SK-N-SH (cell line): ENCODE results near the gene MYOG. TPM values are rescaled to one million over a fixed set of nuclear protein-coding genes. Genes with fewer than 3 reads are reported as not detected.

Experiments used
- CTCF ChIA-PET: fragments of 300-600, 350-600 bp; formaldehyde crosslinking; extraction: SDS; loops from one replicate; lab custom pipeline; 2021; lab: Yijun Ruan, JAX
- POLR2A ChIA-PET: fragments of 350-600 bp; sonication (Branson Sonifier 250); formaldehyde crosslinking; extraction: SDS; loops from one replicate; lab custom pipeline; 2020; ENCODE audit warnings: antibody characterized with exemption, inconsistent platforms; lab: Yijun Ruan, JAX
- DNase-seq: peaks from one replicate; pipeline ENCODE4 v3.0.0; 2012
- H2AFZ ChIP-seq: fragments of 200-600 bp; sonication (generic); 2 replicates; pipeline ENCODE4 v1.8.1; 2016; ENCODE audit warnings: antibody characterized with exemption, mild to moderate bottlenecking, low read depth
- H3F3A ChIP-seq: fragments of 200-600 bp; sonication (generic); replicated peaks from 2 replicates; pipeline ENCODE3; 2016; ENCODE audit warnings: antibody characterized with exemption, mild to moderate bottlenecking; ENCODE audit not compliant: insufficient read depth
- H3K27ac ChIP-seq, 2 experiments: fragments of 200-500 bp in 1 of 2; fragments of 200-600 bp in 1 of 2; sonication (Bioruptor generic) in 1 of 2; sonication (generic), shearing (Covaris generic) in 1 of 2; 2 replicates each; pipeline versions ENCODE4 v1.5.1 to v1.6.1; 2014 to 2016; ENCODE audit warnings: low read depth in 2 of 2, inconsistent platforms in 1 of 2, low read length in 1 of 2, mild to moderate bottlenecking in 1 of 2, mixed read lengths in 1 of 2
- H3K27me3 ChIP-seq: fragments of 200-600 bp; sonication (generic), shearing (Covaris generic); 2 replicates; pipeline ENCODE4 v1.6.1; 2016; ENCODE audit warnings: mixed run types; ENCODE audit not compliant: insufficient read depth
- H3K36me3 ChIP-seq, 2 experiments: fragments of 200-500 bp in 1 of 2; fragments of 200-600 bp in 1 of 2; sonication (Bioruptor generic) in 1 of 2; sonication (generic) in 1 of 2; replicated peaks in 1 of 2; 2 replicates each; pipeline versions ENCODE3 to v1.5.1; 2014 to 2016; ENCODE audit warnings: low read length in 1 of 2, mild to moderate bottlenecking in 1 of 2; ENCODE audit not compliant: insufficient read depth in 2 of 2, control insufficient read depth in 1 of 2
- H3K4me1 ChIP-seq, 2 experiments: fragments of 200-500 bp in 1 of 2; fragments of 200-600 bp in 1 of 2; sonication (Bioruptor generic) in 1 of 2; sonication (generic), shearing (Covaris generic) in 1 of 2; 2 replicates each; pipeline versions ENCODE4 v1.5.1 to v1.6.1; 2014 to 2016; ENCODE audit warnings: low read depth in 1 of 2, low read length in 1 of 2, mixed run types in 1 of 2; ENCODE audit not compliant: insufficient read depth in 2 of 2, control insufficient read depth in 1 of 2
- H3K4me2 ChIP-seq: fragments of 200-600 bp; sonication (generic), shearing (Covaris generic); 2 replicates; pipeline ENCODE4 v1.6.1; 2017; ENCODE audit warnings: mixed run types
- H3K4me3 ChIP-seq, 2 experiments: fragments of 200-500 bp in 1 of 2; fragments of 200-600 bp in 1 of 2; sonication (Bioruptor generic) in 1 of 2; sonication (generic), shearing (Covaris generic) in 1 of 2; 2 replicates each; pipeline versions ENCODE4 v1.5.1 to v1.8.1; 2014 to 2016; ENCODE audit warnings: low read depth in 2 of 2, inconsistent platforms in 1 of 2, low read length in 1 of 2, mild to moderate bottlenecking in 1 of 2, mixed read lengths in 1 of 2, moderate library complexity in 1 of 2
- H3K79me2 ChIP-seq: fragments of 200-600 bp; sonication (generic); 2 replicates; pipeline ENCODE4 v1.8.1; 2017; ENCODE audit warnings: mild to moderate bottlenecking; ENCODE audit not compliant: insufficient read depth
- H3K9ac ChIP-seq: fragments of 200-600 bp; sonication (generic); 2 replicates; pipeline ENCODE4 v1.6.1; 2017; ENCODE audit warnings: mixed run types
- H3K9me2 ChIP-seq: fragments of 200-600 bp; sonication (generic); 2 replicates; pipeline ENCODE4 v1.6.1; 2017; ENCODE audit warnings: mixed run types
- H3K9me3 ChIP-seq: fragments of 200-600 bp; sonication (generic); 2 replicates; pipeline ENCODE4 v1.6.1; 2017; ENCODE audit warnings: mixed run types, mild to moderate bottlenecking, moderate library complexity
- H4K20me1 ChIP-seq: fragments of 200-600 bp; sonication (generic); 2 replicates; pipeline ENCODE4 v1.6.1; 2017; ENCODE audit warnings: mild to moderate bottlenecking, mixed run types; ENCODE audit not compliant: insufficient read depth
- CHD2 ChIP-seq: fragments of 150-350 bp; IDR thresholded peaks from 2 replicates; pipeline ENCODE4 v1.6.1; 2018; ENCODE audit warnings: low read length; ENCODE audit not compliant: partially characterized antibody
- CTCF ChIP-seq: fragments of 200-600 bp; sonication (generic); IDR thresholded peaks from 2 replicates; pipeline ENCODE4 v1.6.1; 2017; ENCODE audit warnings: antibody characterized with exemption, mild to moderate bottlenecking, moderate library complexity
- ELF1 ChIP-seq: IDR thresholded peaks from 2 replicates; pipeline ENCODE4 v1.4.0; 2012
- FOSL2 ChIP-seq: IDR thresholded peaks from 2 replicates; pipeline ENCODE4 v1.4.0; 2012; ENCODE audit warnings: low read depth, mild to moderate bottlenecking, moderate library complexity, borderline replicate concordance
- FOXM1 ChIP-seq: IDR thresholded peaks from 2 replicates; pipeline ENCODE4 v1.4.0; 2012; ENCODE audit warnings: low read depth, mild to moderate bottlenecking
- IRF3 ChIP-seq: fragments of 150-350 bp; IDR thresholded peaks from 2 replicates; pipeline ENCODE4 v1.6.1; 2016; ENCODE audit warnings: mild to moderate bottlenecking, low read depth, low read length
- JUND ChIP-seq: IDR thresholded peaks from 2 replicates; pipeline ENCODE4 v1.4.0; 2012
- MAX ChIP-seq: IDR thresholded peaks from 2 replicates; pipeline ENCODE4 v1.4.0; 2012; ENCODE audit warnings: low read depth
- MEF2A ChIP-seq: IDR thresholded peaks from 2 replicates; pipeline ENCODE4 v1.4.0; 2012; ENCODE audit warnings: low read depth, borderline replicate concordance
- MXI1 ChIP-seq: IDR thresholded peaks from 2 replicates; pipeline ENCODE4 v1.6.1; 2012; ENCODE audit warnings: mild to moderate bottlenecking, low read depth, low read length, improper control_type of control experiment
- NFIC ChIP-seq: IDR thresholded peaks from 2 replicates; pipeline ENCODE4 v1.4.0; 2012; ENCODE audit warnings: borderline replicate concordance
- POLR2AphosphoS5 ChIP-seq: IDR thresholded peaks from 2 replicates; pipeline ENCODE4 v1.6.1; 2012; ENCODE audit warnings: low read depth, low read length
- RCOR1 ChIP-seq: fragments of 150-350 bp; IDR thresholded peaks from 2 replicates; pipeline ENCODE4 v1.6.1; 2017; ENCODE audit warnings: antibody characterized with exemption, low read length
- REST ChIP-seq: IDR thresholded peaks from 2 replicates; pipeline ENCODE4 v1.6.1; 2012; ENCODE audit warnings: mild to moderate bottlenecking, low read depth, low read length, moderate library complexity
- RFX5 ChIP-seq: IDR thresholded peaks from 2 replicates; pipeline ENCODE4 v1.6.1; 2012; ENCODE audit warnings: mild to moderate bottlenecking, improper control_type of control experiment, low read length
- RXRA ChIP-seq: IDR thresholded peaks from 2 replicates; pipeline ENCODE4 v1.4.0; 2012; ENCODE audit warnings: low read depth, mild to moderate bottlenecking, borderline replicate concordance
- SMC3 ChIP-seq: IDR thresholded peaks from 2 replicates; pipeline ENCODE4 v1.6.1; 2012; ENCODE audit warnings: low read depth, low read length, improper control_type of control experiment
- ZBTB33 ChIP-seq: IDR thresholded peaks from 2 replicates; pipeline ENCODE4 v1.4.0; 2012; ENCODE audit warnings: low read depth, borderline replicate concordance
- WGBS: methylation state at CpG from one replicate; pipeline ENCODE4 v1.1.6; 2017; ENCODE audit warnings: low lambda C conversion rate; 5-methylcytosine and 5-hydroxymethylcytosine counted together
- polyA plus RNA-seq, 3 experiments: library from polyadenylated mRNA; depleted of rRNA; stranded (reverse); fragments of >200 nt; gene quantifications; 2 replicates each; pipeline ENCODE4 v1.2.3, GENCODE V29; 2012
- TF ChIP-seq, protein P1 (sequence below): IDR thresholded peaks from 2 replicates; pipeline ENCODE4 v1.4.0; 2012; ENCODE audit warnings: low read depth, borderline replicate concordance

MYOG gene
- polyA plus RNA-seq, 1 of the 3 experiments (the other 2 are of a cell fraction): not detected

- H3K4me3 ChIP-seq: no peak overlapping the region
- H3K36me3 ChIP-seq: no peaks in the 10 kb centered on the region
- no peaks in the 10 kb centered on the region for H4K20me1 ChIP-seq
- H3K4me1 ChIP-seq: no peaks in the 10 kb centered on the region; a peak in 1 of 4 replicates
- no peaks in the 10 kb centered on the region for H3K79me2 ChIP-seq
- no peaks in the 10 kb centered on the region for H3F3A ChIP-seq
- TF ChIP-seq MXI1 (no peak), RCOR1 (no peak), FOXM1 (no peak), NFIC (no peak), SMC3 (no peak), ZBTB33 (no peak), RFX5 (no peak), RXRA (no peak), MAX (no peak), POLR2AphosphoS5 (no peak), CTCF (no peak), CHD2 (no peak), MEF2A (no peak), FOSL2 (no peak), JUND (no peak), REST (no peak), ELF1 (no peak), IRF3 (no peak)
- TF ChIP-seq, protein P1, sequence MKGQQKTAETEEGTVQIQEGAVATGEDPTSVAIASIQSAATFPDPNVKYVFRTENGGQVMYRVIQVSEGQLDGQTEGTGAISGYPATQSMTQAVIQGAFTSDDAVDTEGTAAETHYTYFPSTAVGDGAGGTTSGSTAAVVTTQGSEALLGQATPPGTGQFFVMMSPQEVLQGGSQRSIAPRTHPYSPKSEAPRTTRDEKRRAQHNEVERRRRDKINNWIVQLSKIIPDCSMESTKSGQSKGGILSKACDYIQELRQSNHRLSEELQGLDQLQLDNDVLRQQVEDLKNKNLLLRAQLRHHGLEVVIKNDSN: no peak
- WGBS: 74% methylated on average over 11 of the region's 11 CpGs
- no peak overlapping the region for H2AFZ ChIP-seq
- no peaks in the 10 kb centered on the region for H3K9me3 ChIP-seq
- no peak for DNase-seq
- no peak overlapping the region for H3K9ac ChIP-seq
- ChIA-PET CTCF (interaction anchor here (0.8 to 2.9 kb wide), 5 partner anchors 31 to 186 kb away, joined by 3 to 12 read pairs (median 3); partner anchors contain the start of gene ADORA1), POLR2A (no interaction called here)
- no peaks in the 10 kb centered on the region; the same call in 1 of the 2 replicates for H3K27me3 ChIP-seq
- no peak overlapping the region for H3K4me2 ChIP-seq
- no peak overlapping the region for H3K27ac ChIP-seq
- H3K9me2 ChIP-seq: no peaks in the 10 kb centered on the region
Observed at GRCh38 chr1:203086992-203087763, 1.4 kb upstream of the MYOG start.
